ENCODE results near the gene NMNAT2. TPM values are rescaled to one million over a fixed set of nuclear protein-coding genes. Genes with fewer than 3 reads are reported as not detected.
A peak's percentile ranks its signal among the peaks of the same experiment; 100 is the strongest.

The NMNAT2 gene
- total and polyA plus RNA-seq, 2 of the 4 experiments (the other 2 are of a cell fraction): 0.36 to 2.4 TPM

- Histone ChIP-seq H3K9ac (ENCODE audit: low read depth, low read length) (peak overlapping the region; percentile 4), H3K4me3 (ENCODE audit: insufficient read depth, low read depth, low read length) (no peak overlapping the region), H2BK15ac (ENCODE audit: low read depth, low read length) (peak overlapping the region; percentile 85; the same call in 2 of the 3 replicates), H4K91ac (ENCODE audit: insufficient read depth, low read depth, low read length) (peak overlapping the region; percentile 97), H3K27ac (ENCODE audit: insufficient read depth, low read length) (peak overlapping the region; percentile 89), H3K18ac (ENCODE audit: low read depth, low read length) (peak overlapping the region; percentile 95), H2AK5ac (ENCODE audit: low read depth, low read length) (peak overlapping the region; percentile 98), H2AK9ac (replicated peaks; ENCODE audit: low read depth, low read length, poor library complexity) (peak overlapping the region; percentile 82), H3K4me2 (ENCODE audit: low read depth, low read length) (no peak overlapping the region), H4K20me1 (ENCODE audit: insufficient read depth, low read length) (no peaks in the 10 kb centered on the region), H4K8ac (ENCODE audit: low read depth in 2 of 2, low read length in 2 of 2) (peak overlapping the region; percentile 84 to 95), H3K4ac (ENCODE audit: low read depth, low read length) (peak overlapping the region; percentile 98), H3K14ac (replicated peaks; ENCODE audit: low read depth, low read length) (peak overlapping the region; percentile 96), H3K56ac (ENCODE audit: extremely low read depth, insufficient read depth, low read length) (peak overlapping the region; percentile 55), H3K23ac (ENCODE audit: low read depth, low read length) (peak overlapping the region; percentile 84), H3K79me1 (ENCODE audit: low read depth in 1 of 2, low read length in 2 of 2) (peaks cover 0 to 15% of the 10 kb centered on the region in 2 experiments; a peak in 1 of 4 replicates), H3K4me1 (ENCODE audit: control insufficient read depth, insufficient read depth, low read length) (peaks cover 20% of the 10 kb centered on the region), H2AFZ (replicated peaks; ENCODE audit: low read length, poor library complexity) (peak overlapping the region; percentile 86), H3K27me3 (ENCODE audit: control insufficient read depth, insufficient read depth, low read length) (no peaks in the 10 kb centered on the region), H4K5ac (ENCODE audit: low read depth, low read length) (peak overlapping the region; percentile 92), H3K36me3 (ENCODE audit: control insufficient read depth, insufficient read depth, low read length) (no peaks in the 10 kb centered on the region), H2BK20ac (ENCODE audit: low read depth, low read length) (peak overlapping the region; percentile 95), H2BK5ac (ENCODE audit: low read depth, low read length, poor library complexity, severe bottlenecking) (peak overlapping the region; percentile 98), H3K9me3 (ENCODE audit: control insufficient read depth, insufficient read depth, low read length) (no peaks in the 10 kb centered on the region), H3K9me1 (ENCODE audit: insufficient read depth, low read length) (peaks cover 17% of the 10 kb centered on the region), H2BK120ac (ENCODE audit: low read depth, low read length) (peak overlapping the region; percentile 97)
- ATAC-seq (ENCODE audit: low read depth) (peak; percentile 58), DNase-seq (peak; percentile 99)
- BruUV-seq (replicated peaks): no TSS peak
- in situ Hi-C loops (cut with MboI; ENCODE audit: low sequenced_read_pairs): no loop called here
- intact Hi-C loops (cut with micrococcal nuclease): no loop called here
- ChIA-PET POLR2A (ENCODE audit: unreplicated experiment) (no interaction called here), CTCF (interaction anchor here (0.8 to 0.9 kb wide), 2 partner anchors 26 to 33 kb away, joined by 6 read pairs; no protein-coding TSS in a partner anchor)
- dilution Hi-C loops (cut with HindIII; ENCODE audit: low sequenced_read_pairs, unreplicated experiment): no loop called here
- WGBS, 2 experiments (ENCODE audit: extremely low coverage in 2 of 2, insufficient read length in 1 of 2): 100% methylated on average over 3 of the region's 7 CpGs; no CpG with 5 or more reads in 1 of the 2 experiments
- TF ChIP-seq CEBPB (IDR thresholded peaks at IDR 0.05; ENCODE audit: low read depth, low read length): peak; percentile 98
- TF ChIP-seq RCOR1 (IDR thresholded peaks at IDR 0.05; ENCODE audit: insufficient replicate concordance, low read length): peak; percentile 34
- TF ChIP-seq, protein P1, sequence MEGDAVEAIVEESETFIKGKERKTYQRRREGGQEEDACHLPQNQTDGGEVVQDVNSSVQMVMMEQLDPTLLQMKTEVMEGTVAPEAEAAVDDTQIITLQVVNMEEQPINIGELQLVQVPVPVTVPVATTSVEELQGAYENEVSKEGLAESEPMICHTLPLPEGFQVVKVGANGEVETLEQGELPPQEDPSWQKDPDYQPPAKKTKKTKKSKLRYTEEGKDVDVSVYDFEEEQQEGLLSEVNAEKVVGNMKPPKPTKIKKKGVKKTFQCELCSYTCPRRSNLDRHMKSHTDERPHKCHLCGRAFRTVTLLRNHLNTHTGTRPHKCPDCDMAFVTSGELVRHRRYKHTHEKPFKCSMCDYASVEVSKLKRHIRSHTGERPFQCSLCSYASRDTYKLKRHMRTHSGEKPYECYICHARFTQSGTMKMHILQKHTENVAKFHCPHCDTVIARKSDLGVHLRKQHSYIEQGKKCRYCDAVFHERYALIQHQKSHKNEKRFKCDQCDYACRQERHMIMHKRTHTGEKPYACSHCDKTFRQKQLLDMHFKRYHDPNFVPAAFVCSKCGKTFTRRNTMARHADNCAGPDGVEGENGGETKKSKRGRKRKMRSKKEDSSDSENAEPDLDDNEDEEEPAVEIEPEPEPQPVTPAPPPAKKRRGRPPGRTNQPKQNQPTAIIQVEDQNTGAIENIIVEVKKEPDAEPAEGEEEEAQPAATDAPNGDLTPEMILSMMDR (conservative IDR thresholded peaks at IDR 0.05; ENCODE audit: low read depth, low read length): no peak
- peak; percentile 83 for TF ChIP-seq BHLHE40 (IDR thresholded peaks at IDR 0.05; ENCODE audit: low read depth, low read length)
- no peak for TF ChIP-seq NFE2L2 (IDR thresholded peaks at IDR 0.05; ENCODE audit: low read depth, low read length)
- TF ChIP-seq USF2 (IDR thresholded peaks at IDR 0.05; ENCODE audit: low read depth, low read length): no peak
- TF ChIP-seq MAZ (IDR thresholded peaks at IDR 0.05; ENCODE audit: borderline replicate concordance, low read depth, low read length): no peak
- peak; percentile 65 for TF ChIP-seq FOS (IDR thresholded peaks at IDR 0.05; ENCODE audit: low read depth, low read length)
- TF ChIP-seq MAFK (IDR thresholded peaks at IDR 0.05; ENCODE audit: low read depth, low read length): peak; percentile 42; the same call in 1 of the 2 replicates
- TF ChIP-seq SMC3 (IDR thresholded peaks at IDR 0.05; ENCODE audit: low read depth, low read length): no peak
- TF ChIP-seq ELK1 (IDR thresholded peaks at IDR 0.05; ENCODE audit: borderline replicate concordance, low read depth, low read length): no peak
- TF ChIP-seq POLR2A (IDR thresholded peaks at IDR 0.05; ENCODE audit: low read depth, low read length): no peak
- TF ChIP-seq MXI1 (IDR thresholded peaks at IDR 0.05; ENCODE audit: borderline replicate concordance, low read depth, low read length): no peak
- peak; percentile 25; the same call in 1 of the 2 replicates for TF ChIP-seq RAD21 (IDR thresholded peaks at IDR 0.05; ENCODE audit: low read length)
Observed at GRCh38 chr1:183267646-183268431, 150.3 kb downstream of the NMNAT2 start.

Data from IMR-90 (cell line).